Endothelial cell of umbilical vein (primary cell): ENCODE measurements around the gene CNTNAP2. TPM values are rescaled to one million over a fixed set of nuclear protein-coding genes. Genes with fewer than 3 reads are reported as not detected.

Experiments used
- BruUV-seq: library from RNA; stranded (reverse); fragments of 400-500 nt; replicated peaks from 2 replicates; lab custom pipeline; 2021; lab: Mats Ljungman, UMichigan
- CTCF ChIA-PET: fragments of 300-600, 350-600 bp; sonication (Branson Sonifier 250); formaldehyde crosslinking; loops from one replicate; lab custom pipeline; 2021; ENCODE audit warnings: antibody characterized with exemption, inconsistent platforms; lab: Charles Lee
- POLR2A ChIA-PET: fragments of 300-600, 350-600 bp; sonication (Branson Sonifier 250); formaldehyde crosslinking; loops from one replicate; lab custom pipeline; 2021; ENCODE audit warnings: antibody characterized with exemption, inconsistent platforms; lab: Charles Lee
- DNase-seq: peaks from one replicate; pipeline ENCODE4 v3.0.0-alpha.2; 2011; ENCODE audit warnings: low read depth, low spot score
- FAIRE-seq: peaks from 2 replicates; lab custom pipeline; 2011; peaks lifted over from hg19 to GRCh38; lab: Jason Lieb, UNC
- H2AFZ ChIP-seq: 2 replicates; pipeline ENCODE4 v1.6.0; 2012; ENCODE audit warnings: low read depth, low read length, control low read depth, inconsistent platforms
- H3K27ac ChIP-seq: 2 replicates; pipeline ENCODE4 v1.5.1; 2011; ENCODE audit warnings: low read depth, mild to moderate bottlenecking, control low read depth, low read length, moderate library complexity; ENCODE audit not compliant: insufficient read depth
- H3K27me3 ChIP-seq, 2 experiments: 2 replicates each; pipeline versions ENCODE4 v1.6.0 to v1.6.1; 2011; ENCODE audit warnings: low read length in 2 of 2, mixed read lengths in 1 of 2; ENCODE audit not compliant: control insufficient read depth in 2 of 2, insufficient read depth in 2 of 2
- H3K36me3 ChIP-seq, 2 experiments: 2 replicates in 1 of 2; 3 replicates in 1 of 2; pipeline ENCODE4 v1.5.1; 2011; ENCODE audit warnings: low read length in 2 of 2, mild to moderate bottlenecking in 1 of 2, moderate library complexity in 1 of 2; ENCODE audit not compliant: control insufficient read depth in 2 of 2, insufficient read depth in 2 of 2; ENCODE audit errors: extremely low read depth in 1 of 2
- H3K4me1 ChIP-seq: 3 replicates; pipeline ENCODE4 v1.5.1; 2011; ENCODE audit warnings: mild to moderate bottlenecking, low read length; ENCODE audit not compliant: control insufficient read depth, insufficient read depth; ENCODE audit errors: extremely low read depth
- H3K4me2 ChIP-seq: 2 replicates; pipeline ENCODE4 v1.6.1; 2011; ENCODE audit warnings: low read length, control low read depth, mixed read lengths; ENCODE audit not compliant: insufficient read depth
- H3K4me3 ChIP-seq, 3 experiments: fragments of 200-600 bp in 1 of 3; sonication (generic), shearing (Covaris generic) in 1 of 3; replicated peaks in 1 of 3; 2 replicates each; pipeline ENCODE4 v1.5.1; 2011 to 2016; ENCODE audit warnings: control low read depth in 3 of 3, low read length in 3 of 3, mild to moderate bottlenecking in 2 of 3, inconsistent platforms in 1 of 3, low read depth in 1 of 3, moderate library complexity in 1 of 3; ENCODE audit not compliant: insufficient read depth in 1 of 3
- H3K79me2 ChIP-seq: 2 replicates; pipeline ENCODE4 v1.6.0; 2012; ENCODE audit warnings: low read length, inconsistent platforms; ENCODE audit not compliant: control insufficient read depth, insufficient read depth
- H3K9ac ChIP-seq: replicated peaks from 2 replicates; pipeline ENCODE3; 2011; ENCODE audit warnings: low read length, control low read depth; ENCODE audit not compliant: insufficient read depth; ENCODE audit errors: extremely low read depth
- H3K9me1 ChIP-seq: replicated peaks from 3 replicates; pipeline ENCODE4 v1.6.0; 2011; ENCODE audit warnings: mild to moderate bottlenecking, low read length; ENCODE audit not compliant: control insufficient read depth, insufficient read depth; ENCODE audit errors: extremely low read depth
- H3K9me3 ChIP-seq: replicated peaks from 2 replicates; pipeline ENCODE4 v1.5.1; 2012; ENCODE audit warnings: low read length, inconsistent platforms; ENCODE audit not compliant: control insufficient read depth, insufficient read depth
- H4K20me1 ChIP-seq: replicated peaks from 2 replicates; pipeline ENCODE3; 2011; ENCODE audit warnings: mild to moderate bottlenecking, low read length; ENCODE audit not compliant: control insufficient read depth, insufficient read depth; ENCODE audit errors: extremely low read depth
- EZH2 ChIP-seq: IDR thresholded peaks from 2 replicates; pipeline ENCODE4 v1.6.1; 2012; ENCODE audit warnings: borderline replicate concordance, low read depth, mild to moderate bottlenecking, moderate library complexity, low read length, inconsistent platforms; ENCODE audit not compliant: severe bottlenecking
- FOS ChIP-seq: IDR thresholded peaks from 2 replicates; pipeline ENCODE4 v1.6.1; 2011; ENCODE audit warnings: mild to moderate bottlenecking, low read length, moderate library complexity, borderline replicate concordance; ENCODE audit not compliant: insufficient read depth
- GATA2 ChIP-seq: IDR thresholded peaks from 2 replicates; pipeline ENCODE4 v1.7.0; 2011; ENCODE audit warnings: low read depth, mild to moderate bottlenecking, moderate library complexity, mixed read lengths, low read length; ENCODE audit not compliant: insufficient read length, insufficient read depth
- JUN ChIP-seq: IDR thresholded peaks from 2 replicates; pipeline ENCODE4 v1.6.1; 2011; ENCODE audit warnings: borderline replicate concordance, low read depth; ENCODE audit not compliant: insufficient read length, insufficient read depth
- MYC ChIP-seq: IDR thresholded peaks from one replicate; pipeline ENCODE4 v1.6.1; 2011; ENCODE audit warnings: mild to moderate bottlenecking, low read depth, low read length
- POLR2A ChIP-seq: IDR thresholded peaks from 2 replicates; pipeline ENCODE4 v1.6.1; 2012; ENCODE audit warnings: low read depth, mild to moderate bottlenecking, control low read depth, low read length
- POLR2AphosphoS5 ChIP-seq: IDR thresholded peaks from 2 replicates; pipeline ENCODE4 v1.6.1; 2012; ENCODE audit warnings: low read depth, mild to moderate bottlenecking, control low read depth, low read length, moderate library complexity; ENCODE audit not compliant: insufficient read depth
- dilution Hi-C: fragments of 300-500 bp; cut with MboI; formaldehyde crosslinking; loops from one replicate; pipeline ENCODE4 v1.15.0; 2019; ENCODE audit warnings: low sequenced_read_pairs; ENCODE audit not compliant: extremely low pct_ligation_motif_present
- intact Hi-C: fragments of 100-400 bp; cut with micrococcal nuclease; formaldehyde crosslinking; loops from one replicate; pipeline ENCODE4 v1.10.0; 2022
- polyA plus RNA-seq, 4 experiments: library from polyadenylated mRNA; depleted of rRNA in 3 of 4; stranded (reverse) in 3 of 4; unstranded in 1 of 4; fragments of >200 nt; gene quantifications; 2 replicates each; pipeline versions ENCODE4 v1.2.1 to v1.2.3, GENCODE V29; 2011 to 2012; ENCODE audit warnings: missing spikeins in 1 of 4
- total RNA-seq: library from RNA; stranded (reverse); gene quantifications from 2 replicates; pipeline ENCODE4 v1.2.3, GENCODE V29; 2021
- TF ChIP-seq, protein P1 (sequence below), 2 donors: IDR thresholded peaks; 1 replicate in 1 of 2; 2 replicates in 1 of 2; pipeline ENCODE4 v1.5.1; 2011; ENCODE audit warnings: low read length in 2 of 2, mild to moderate bottlenecking in 2 of 2, moderate library complexity in 2 of 2, control low read depth in 1 of 2, inconsistent platforms in 1 of 2, low read depth in 1 of 2; ENCODE audit not compliant: insufficient read depth in 1 of 2; ENCODE audit errors: extremely low read depth in 1 of 2
- TF ChIP-seq, protein P2 (sequence below): IDR thresholded peaks from 2 replicates; pipeline ENCODE4 v1.6.1; 2011; ENCODE audit not compliant: insufficient read depth, insufficient read length

Gene CNTNAP2
- total and polyA plus RNA-seq, 2 donors (not counting 3 experiments of a cell fraction or from before 2014, with no cell fraction given) = not detected

DNA sequence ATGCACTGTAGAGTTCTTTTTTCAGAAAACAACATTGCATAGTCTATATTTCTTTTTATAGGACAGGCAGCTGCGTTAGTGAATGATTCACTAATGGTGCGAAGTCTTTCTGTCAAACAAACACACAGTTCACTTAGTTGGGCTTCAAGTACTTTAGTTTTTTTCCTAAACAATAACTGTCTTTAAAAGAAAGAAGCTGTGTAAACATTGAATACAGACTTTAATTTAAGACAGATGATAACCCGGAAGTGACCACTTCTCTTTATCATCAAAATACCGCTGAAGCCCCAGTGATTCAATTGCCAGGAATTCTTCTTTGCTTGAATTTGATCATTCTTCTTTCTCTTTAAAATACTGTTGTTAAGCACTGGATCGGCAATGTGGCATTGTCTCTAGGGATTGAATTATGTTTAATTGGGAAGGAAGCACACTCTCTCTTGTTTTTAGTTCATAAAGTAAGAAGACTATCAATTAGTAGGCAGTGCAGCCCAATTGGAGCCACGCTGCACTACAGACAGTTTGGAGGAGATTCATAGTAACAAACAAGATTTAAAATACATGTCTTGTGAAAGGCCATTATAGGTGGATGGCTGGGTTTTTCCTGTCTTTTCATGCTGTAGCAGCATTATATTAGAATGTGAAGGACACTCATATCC lies 30.4 kb downstream of the CNTNAP2 start:
- Histone ChIP-seq H3K9me3 (peaks cover 5% of the 10 kb centered on the region), H3K4me3 (no peak overlapping the region), H3K4me2 (no peak overlapping the region), H2AFZ (no peak overlapping the region), H3K27ac (no peak overlapping the region), H3K9me1 (no peaks in the 10 kb centered on the region), H3K9ac (no peak overlapping the region), H3K79me2 (no peaks in the 10 kb centered on the region), H3K4me1 (no peaks in the 10 kb centered on the region), H4K20me1 (no peaks in the 10 kb centered on the region), H3K36me3 (no peaks in the 10 kb centered on the region), H3K27me3 (no peaks in the 10 kb centered on the region)
- DNase-seq = no peak
- no peak for FAIRE-seq
- CTCF ChIA-PET = no interaction called here
- intact Hi-C loops (no loop called here), dilution Hi-C loops (no loop called here)
- POLR2A ChIA-PET = no interaction called here
- BruUV-seq = no TSS peak
- no peak for TF ChIP-seq MYC
- no peak for TF ChIP-seq JUN
- TF ChIP-seq, protein P1, sequence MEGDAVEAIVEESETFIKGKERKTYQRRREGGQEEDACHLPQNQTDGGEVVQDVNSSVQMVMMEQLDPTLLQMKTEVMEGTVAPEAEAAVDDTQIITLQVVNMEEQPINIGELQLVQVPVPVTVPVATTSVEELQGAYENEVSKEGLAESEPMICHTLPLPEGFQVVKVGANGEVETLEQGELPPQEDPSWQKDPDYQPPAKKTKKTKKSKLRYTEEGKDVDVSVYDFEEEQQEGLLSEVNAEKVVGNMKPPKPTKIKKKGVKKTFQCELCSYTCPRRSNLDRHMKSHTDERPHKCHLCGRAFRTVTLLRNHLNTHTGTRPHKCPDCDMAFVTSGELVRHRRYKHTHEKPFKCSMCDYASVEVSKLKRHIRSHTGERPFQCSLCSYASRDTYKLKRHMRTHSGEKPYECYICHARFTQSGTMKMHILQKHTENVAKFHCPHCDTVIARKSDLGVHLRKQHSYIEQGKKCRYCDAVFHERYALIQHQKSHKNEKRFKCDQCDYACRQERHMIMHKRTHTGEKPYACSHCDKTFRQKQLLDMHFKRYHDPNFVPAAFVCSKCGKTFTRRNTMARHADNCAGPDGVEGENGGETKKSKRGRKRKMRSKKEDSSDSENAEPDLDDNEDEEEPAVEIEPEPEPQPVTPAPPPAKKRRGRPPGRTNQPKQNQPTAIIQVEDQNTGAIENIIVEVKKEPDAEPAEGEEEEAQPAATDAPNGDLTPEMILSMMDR (IDR thresholded peaks at IDR 0.05; ENCODE audit: extremely low read depth in 1 of 2, insufficient read depth in 1 of 2, low read depth in 1 of 2, low read length in 2 of 2) = no peak
- no peak for TF ChIP-seq GATA2
- TF ChIP-seq POLR2AphosphoS5 = no peak
- TF ChIP-seq EZH2 = no peak
- TF ChIP-seq FOS = no peak
- no peak for TF ChIP-seq POLR2A
- TF ChIP-seq, protein P2, sequence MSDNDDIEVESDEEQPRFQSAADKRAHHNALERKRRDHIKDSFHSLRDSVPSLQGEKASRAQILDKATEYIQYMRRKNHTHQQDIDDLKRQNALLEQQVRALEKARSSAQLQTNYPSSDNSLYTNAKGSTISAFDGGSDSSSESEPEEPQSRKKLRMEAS = no peak
